HG03520 (cell line): Measurements from ENCODE around the gene FNDC3B.
"Not testable (repeated sequence)": the region's sequence is repeated elsewhere in the genome, so short reads cannot be mapped to it uniquely, and the experiment has no call there.

Experiments
- ATAC-seq: cut with Tn5 transposase; IDR thresholded peaks from one replicate; pipeline ENCODE4 v1.9.1; 2021; ENCODE audit warnings: mild to moderate bottlenecking, moderate library complexity; ENCODE audit not compliant: unreplicated experiment

Gene FNDC3B

DNA sequence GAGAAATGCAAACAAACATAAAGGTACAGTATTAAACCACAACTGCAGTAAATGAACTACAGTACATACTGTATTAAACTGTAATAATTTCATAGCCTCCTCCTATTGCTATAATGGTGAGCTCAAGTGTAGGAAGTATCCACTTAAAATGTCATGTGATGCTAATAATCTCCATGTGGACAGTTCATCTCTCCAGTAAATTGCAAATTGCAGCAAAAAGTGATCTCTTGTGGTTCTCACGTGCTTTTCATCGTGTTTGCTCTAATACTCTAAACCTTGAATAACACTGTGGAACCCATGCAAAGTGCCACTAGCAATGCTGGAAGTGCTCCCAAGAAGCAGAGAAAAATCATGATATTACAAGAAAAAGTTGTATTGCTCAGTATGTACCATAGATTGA lies 9.2 kb upstream of the FNDC3B start:
- ATAC-seq = no peak

DNA sequence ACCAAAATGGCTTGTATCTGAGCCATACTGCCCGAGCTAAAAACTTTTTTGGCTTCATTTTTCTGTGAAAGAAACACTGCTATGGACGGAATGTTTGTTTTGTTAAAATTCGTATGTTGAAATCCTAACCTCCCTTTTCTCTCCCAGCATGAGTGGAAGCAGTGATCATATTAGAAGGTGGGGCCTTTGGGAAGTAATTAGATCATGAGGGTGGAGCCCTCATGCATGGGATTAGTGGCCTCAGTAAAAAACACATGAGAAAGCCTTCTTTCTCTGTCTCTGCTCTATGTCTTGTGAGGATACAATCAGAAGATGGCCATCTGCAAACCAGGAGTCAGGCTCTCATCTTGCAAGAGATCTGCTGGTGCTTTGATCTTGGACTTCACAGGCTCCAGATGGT lies 7.4 kb upstream of the FNDC3B start:
- no peak for ATAC-seq

DNA sequence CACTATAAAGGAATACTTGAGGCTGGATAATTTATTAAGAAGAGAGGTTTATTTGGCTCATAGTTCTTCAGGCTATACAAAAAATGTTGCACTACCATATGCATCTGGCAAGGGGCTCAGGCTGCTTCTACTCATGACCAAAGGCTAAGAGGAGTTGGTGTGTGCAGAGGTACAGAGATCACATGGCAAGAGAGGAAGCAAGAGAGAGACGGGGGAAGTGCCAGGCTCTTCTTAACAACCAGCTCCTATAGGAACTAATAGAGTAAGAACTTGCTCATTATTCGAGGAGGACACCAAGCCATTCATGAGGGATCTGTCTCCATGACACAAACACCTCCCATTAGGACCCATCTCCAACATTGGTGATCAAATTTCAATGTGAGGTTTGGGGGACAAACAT lies 6.0 kb upstream of the FNDC3B start:
- no peak for ATAC-seq

DNA sequence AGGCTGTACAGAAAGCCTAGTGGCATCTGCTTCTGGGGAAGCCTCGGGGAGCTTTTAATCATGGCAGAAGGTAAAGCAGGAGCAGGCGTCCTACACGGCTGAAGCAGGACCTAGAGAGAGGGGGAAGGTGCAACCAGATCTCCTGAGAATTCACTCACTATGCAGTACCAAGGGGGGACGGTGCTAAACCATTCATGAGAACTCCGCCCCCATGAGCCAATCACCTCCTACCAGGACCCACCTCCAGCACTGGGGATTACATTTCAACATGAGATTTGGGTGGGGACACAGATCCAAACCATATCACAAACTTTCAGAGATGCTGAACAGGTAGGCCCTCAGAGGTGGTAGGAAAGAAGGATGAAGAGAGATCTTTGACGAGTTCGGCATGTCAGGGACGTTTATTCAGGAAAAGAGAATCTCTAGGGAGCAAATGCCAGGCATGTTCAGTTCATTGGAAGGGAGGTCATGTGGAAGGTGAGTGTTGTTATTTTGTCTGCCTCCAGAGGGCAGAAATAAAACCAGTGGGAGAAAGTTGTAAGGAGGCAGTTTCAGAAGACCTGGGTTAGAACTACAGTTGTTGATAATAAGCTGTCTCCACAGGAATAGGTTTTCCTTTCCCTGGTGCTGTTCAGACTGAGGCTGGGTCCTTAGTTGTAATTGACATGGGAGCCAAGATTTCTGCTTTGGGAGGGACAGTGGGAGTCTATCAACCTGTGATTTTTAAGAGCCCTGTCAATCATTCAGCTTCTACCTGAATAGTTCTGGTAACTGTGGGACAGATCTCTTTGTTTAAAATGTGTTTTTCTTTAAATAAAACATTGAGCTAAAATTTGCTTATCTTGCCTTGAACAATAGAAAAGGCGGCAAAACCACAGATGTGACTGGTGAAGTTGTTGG lies 4.3 kb upstream of the FNDC3B start:
- no peak for ATAC-seq

DNA sequence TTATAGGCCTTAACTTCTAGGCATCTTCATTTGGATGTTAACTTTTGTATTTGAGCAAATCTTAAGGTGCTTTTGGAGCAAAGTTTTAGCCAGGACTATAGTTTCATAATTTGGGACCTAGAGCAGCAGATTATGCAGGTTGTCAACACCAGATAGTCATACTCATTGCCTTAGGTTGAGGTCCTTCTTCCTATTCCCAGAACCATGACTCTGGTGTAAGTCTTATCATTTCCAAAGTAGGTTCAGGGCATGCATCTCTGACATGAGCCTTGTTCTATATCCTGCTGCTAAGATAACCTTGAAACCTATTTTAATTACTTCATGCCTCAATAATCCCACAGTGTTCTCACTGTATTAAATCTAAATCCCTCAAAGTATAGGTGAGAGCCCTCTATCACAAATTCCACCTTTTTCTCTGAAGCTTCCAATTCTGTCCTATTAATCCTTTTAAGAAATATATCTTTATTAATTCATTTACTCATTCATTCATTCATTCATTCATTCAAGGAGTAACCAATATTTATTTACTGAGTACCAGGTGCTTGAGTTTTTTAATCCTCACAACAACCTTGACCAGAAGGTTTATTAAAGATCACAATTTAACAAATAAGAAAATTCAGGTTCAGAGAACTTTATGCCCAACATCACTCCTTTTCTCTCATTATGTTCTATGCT lies 2.7 kb upstream of the FNDC3B start:
- ATAC-seq = no peak

DNA sequence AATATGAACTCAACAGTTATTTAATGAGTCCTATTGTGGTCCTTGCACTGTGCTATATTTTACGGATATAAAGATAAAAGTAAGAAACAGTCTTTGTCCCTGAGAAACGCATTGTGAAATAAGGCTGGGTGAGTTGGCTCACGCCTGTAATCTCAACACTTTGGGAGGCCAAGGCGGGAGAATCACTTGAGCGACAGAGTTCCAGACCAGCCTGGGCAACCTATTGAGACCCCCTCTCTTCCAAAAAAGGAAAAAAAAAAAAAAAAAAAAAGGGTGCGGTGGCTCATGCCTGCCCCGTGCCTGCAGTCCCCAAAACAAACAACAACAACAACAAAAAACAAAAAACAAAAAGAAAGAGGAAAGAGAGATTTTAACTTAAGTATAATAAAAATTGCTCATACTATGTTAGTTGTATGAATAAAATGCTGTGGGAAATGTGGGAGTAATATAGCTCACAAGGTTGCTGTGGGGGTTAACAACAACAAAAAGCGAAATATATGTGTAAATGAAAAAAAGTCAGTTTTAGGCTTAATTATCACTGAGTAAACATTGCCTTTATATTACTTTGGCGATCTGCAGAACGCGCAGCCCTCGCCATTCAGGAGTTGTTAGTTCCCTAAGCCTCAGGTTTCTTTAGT lies 461 bp upstream of the FNDC3B start:
- ATAC-seq = no peak

DNA sequence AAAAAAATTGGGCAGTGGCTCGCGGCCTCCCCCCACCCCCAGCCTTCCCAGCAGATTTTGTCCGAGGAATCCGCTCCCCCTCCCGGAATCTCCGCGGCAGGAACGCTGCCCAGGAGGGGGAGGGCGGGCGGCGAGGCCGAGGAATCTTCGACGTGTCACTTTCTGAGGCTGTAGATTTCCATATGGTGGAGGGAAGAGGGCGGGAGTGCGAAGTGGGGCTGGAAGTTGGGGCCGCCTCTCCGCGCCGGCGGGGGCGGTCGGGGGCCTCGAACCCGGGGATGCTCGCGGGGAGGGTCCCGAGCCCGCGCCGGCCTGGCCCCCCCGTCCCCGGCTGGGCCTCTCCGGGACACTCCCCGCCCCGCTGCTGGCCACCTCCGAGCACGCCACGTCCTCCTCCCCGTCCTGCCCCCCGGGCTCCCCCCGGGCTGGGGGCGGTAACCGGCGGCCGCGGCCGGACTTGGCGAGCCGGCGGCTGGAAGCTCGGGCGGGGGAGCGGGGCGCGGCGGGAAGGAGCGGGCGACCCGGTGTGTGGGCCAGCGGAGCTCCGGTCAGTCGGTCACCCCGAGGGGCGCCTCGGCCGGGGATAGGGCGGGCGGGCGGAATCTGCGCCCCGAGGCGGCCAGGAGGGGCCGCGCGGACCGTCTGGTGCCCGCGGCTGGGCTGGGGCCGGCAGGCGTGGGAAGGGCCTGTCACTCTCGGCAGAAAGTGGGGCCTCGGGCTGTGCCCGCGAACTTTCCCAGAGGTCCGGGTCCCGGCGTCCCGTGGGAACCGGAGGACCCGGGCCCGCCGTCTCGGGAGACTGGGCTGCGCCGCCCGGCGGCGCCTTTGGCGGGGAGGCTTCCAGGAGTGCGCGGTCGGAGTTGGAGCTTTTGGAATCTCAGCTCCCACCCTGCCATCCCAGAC lies 951 bp downstream of the FNDC3B start:
- no peak for ATAC-seq

DNA sequence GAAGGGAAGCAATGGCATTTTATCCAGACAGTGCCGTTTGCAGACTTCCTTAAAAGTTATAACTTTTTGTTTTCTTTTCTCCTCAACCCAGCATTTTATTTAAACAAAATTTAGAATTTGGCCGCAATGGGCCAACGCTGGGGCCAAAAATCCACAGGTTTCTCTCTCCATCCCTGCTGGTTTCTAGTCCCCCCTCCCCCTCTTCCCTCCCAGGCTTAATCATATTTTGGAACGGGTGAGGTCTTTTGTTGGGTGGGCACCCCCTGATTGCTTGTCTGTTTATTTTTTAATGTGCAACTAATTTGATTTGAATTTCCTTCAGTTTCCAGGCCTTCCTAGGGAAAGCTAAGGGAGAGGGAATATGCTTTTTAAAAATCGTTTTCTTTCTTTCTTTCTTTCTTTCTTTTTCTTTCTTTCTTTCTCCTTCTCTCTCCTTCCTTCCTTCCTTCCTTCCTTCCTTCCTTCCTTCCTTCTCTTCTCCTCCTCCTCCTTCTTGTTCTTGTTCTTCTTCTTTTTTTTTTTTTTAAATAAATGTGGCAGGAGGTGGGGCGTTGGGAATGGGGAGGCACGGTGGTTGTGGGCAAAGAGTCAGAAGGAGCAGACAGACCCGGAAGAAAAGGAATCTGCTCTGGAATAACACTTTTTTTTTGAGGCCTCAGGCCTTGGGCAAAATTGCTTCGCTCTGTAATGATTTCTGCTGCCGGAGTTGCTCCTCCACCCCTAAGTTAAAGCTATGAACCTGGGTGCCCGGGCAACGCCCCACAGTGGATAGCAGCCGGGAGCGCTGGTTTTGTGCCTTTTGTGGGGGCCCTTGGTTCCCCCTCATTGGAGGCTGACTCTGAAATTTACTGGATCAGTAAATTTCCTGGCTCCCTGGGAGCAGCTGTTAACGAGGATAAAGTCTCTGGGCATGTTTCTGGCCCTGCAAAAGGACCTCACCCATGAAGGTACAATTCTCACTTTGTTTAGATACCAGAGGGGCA lies 1.9 kb downstream of the FNDC3B start:
- no peak for ATAC-seq

DNA sequence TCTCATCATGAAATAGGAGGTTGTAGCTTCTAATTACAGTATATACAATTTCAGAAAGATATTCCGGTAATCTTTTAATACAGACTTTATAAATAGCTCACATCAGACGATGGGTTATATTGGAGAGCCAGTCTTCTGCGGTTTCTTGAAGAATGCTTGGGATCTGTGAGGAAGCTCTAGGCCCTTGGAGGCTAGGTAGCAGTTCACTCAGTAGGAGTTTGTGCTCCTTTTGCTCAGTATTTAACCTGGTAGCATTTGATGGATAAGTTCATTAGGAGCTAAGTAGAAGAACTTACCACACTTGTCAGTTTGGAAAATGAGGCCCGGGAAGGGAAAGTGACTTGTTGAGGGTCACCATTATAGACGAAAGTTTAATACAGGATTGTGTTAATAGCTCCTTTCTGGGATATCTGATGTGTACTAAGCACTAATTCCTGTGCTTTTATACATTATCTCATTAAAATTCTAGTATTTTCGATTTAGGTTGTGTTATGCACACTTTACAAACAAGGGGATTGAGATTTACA lies 2.8 kb downstream of the FNDC3B start:
- ATAC-seq = no peak

DNA sequence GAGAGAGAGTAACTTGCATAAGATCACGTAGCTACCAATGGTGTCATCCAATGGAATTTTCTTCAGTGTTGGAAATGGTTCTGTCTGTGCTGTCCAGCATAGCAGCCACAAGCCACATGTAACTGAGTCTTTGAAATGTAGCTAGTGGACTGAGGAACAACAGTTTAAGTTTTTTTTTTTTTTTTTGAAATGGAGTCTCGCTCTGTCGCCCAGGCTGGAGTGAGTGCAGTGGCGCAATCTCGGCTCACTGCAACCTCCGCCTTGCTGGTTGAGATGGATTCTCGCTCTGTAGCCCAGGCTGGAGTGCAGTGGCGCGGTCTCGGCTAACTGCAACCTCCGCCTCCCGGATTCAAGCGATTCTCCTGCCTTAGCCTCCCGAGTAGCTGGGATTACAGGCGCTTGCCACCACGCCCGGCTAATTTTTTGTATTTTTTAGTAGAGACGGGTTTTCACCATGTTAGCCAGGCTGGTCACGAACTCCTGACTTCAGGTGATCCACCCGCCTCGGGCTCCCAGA lies 3.3 kb downstream of the FNDC3B start:
- not testable (repeated sequence) for ATAC-seq

DNA sequence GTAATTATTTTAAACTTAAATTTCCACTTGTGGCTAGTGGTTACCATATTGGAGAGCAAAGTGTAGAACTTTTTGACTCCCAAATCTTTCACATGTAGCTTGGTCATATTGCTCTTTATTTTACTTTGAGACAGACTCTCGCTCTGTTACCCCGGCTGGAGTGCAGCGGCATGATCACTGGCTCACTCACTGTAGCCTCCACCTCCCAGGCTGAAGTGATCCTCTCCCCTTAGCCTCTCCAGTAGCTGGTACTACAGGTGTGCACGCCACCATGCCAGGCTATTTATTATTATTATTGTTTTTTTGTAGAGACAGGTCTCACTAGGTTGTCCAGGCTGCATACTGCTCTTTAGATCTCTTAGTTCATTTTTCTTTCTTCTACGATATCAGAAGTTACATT lies 3.9 kb downstream of the FNDC3B start:
- no peak for ATAC-seq

DNA sequence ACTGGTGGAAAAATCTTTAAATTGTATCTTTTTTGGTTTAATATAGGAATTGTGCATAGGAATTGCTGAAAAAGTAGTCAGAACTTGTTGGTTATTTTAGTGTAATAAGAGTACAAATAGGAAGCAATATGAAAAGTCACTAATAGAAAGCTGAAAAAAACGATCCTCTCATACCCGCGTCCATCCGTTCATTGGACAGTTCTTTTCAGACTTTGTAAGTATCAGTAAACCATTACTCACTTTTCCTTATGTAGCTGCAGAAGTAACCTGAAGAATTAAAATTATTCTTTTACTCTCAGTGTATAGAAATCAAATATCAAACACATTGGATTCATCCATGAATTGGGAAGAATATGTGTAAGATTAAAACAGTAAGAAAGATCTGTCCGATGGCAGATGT lies 4.4 kb downstream of the FNDC3B start:
- ATAC-seq = no peak

DNA sequence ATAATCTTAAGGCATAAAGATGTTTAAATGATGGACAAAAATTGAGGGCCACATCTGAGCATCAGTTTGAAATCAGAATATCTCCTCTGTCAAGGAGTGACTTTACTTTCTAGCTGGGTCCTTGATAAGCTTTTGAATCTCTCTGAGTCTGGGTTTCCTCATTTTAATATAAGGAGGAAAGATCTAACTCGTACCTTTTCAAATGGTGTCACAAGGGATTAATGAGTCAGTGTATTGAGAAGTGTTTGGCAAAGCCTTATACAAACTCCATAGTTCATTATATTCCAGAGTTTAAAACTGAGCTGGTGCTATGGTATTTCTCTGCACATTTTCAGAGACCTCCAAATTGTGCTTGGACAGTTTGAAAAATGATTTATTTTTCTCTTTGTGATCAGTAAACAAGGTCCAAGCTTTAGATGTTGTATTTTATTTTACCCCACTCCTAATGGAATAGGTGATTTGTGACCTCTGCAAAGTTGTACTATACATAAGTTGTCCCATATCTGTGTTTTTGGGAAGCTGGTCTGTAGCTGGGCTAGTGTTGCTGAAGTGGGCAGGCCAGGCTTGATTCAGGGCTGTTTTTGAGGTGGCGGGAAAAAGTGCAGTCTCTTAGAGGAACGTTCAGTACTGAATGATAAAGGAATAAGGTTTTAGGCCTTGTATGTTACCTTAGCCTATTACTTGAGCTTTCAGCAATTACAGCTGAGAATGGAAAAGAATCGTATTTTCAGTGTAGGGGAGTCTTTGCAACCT lies 5.6 kb downstream of the FNDC3B start:
- no peak for ATAC-seq

DNA sequence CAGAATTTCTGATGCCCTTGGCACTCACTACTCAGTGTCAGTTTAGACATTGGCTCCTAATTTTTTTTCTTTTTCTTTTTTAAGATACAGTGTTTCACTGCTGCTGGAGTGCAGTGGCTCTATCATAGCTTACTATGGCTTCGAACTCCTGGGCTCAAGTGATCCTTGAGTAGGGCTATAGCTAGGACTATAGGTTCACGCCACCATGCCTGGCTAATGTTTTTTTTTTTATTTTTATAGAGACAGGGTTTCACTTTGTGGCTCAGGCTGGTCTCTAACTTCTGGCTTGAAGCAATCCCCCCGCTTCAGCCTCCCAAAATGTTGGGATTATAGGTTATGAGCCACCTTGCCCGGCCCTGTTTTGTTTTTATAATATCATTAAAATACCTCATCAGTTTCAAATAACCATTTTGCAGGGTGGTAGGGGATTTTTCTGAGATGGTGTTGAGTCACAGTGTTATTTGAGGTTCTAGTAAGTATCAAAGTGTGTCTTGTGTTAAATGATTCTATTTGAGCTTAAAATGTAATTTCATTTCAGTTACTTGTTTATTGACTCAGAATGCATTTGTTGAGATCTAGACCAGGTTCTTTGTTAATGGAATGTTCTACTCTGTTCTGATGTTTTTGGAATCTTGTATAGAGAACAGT lies 7.0 kb downstream of the FNDC3B start:
- ATAC-seq = no peak

DNA sequence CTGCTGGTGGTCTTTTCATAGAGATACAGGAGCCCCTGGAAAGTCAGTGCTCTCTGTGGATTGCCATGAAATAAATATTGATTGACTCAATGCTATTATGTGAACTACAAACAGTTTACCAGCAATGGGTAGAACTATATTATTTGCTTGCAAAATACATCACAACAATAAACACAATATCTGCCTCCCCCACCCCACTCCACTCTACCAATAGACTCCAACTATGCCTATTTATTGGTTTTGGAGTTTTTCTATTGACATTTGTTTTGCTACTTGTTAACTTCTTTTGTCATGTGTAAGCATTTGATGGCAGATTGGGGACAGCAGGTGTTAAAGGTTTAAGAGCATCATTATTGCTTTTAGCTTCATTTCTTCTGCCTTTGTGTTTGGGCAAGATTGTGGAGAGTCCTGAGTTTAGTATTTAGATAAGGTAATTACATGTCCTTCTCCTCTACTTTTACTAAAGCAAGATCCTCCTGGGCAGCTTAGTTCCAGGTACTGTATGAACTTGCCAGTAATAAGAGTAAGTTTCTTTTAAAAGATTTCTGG lies 8.3 kb downstream of the FNDC3B start:
- no peak for ATAC-seq

DNA sequence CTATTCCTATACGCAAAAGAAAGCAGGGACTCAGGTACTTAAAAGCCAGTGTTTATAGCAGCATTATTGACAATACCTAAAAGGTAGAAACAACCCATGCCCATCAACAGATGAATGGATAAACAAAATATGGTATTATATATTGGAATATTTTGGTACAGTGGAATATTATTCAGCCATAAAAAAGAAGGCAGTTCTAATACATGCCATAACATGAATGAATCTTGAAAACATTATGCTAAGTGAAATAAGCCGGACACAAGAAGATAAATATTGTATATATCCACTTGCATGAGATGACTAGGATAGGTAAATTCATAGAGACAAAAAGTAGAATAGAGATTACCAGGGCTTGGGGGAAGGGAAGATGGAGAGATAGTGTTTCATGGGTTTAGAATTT lies 9.2 kb downstream of the FNDC3B start:
- ATAC-seq = no peak

DNA sequence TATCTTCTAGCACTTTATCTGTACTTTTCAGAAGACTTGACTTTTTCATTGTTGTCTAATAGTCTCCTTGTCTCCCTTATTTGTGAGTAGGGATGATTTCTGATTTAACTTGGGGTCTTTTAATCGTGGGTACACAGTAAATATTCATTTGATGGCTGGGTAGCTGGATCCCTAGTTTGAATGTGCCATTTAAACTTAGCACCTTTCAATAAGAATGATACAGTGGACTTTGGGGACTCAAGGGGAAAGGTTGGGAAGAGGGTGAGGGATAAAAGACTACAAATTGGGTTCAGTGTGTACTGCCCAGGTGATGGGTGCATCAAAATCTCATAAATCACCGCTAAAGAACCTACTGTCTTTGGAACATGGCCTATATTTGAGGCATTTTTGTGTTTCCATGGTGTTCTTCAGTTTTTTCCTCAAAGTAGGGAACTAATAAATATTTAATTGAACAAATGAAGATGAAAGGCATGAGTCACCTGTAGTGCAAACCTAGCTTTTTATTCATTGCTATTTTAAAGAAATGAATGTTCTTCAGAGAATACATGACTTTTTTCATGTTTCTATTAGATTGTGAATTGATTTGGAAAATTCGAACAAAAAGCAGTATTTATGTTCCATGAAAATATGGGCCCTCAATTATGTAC lies 12.1 kb downstream of the FNDC3B start:
- ATAC-seq = no peak
